Measurements from ENCODE around the gene ARFRP1. TPM values are rescaled to one million over a fixed set of nuclear protein-coding genes. Genes with fewer than 3 reads are reported as not detected.

Gene ARFRP1
- total and polyA plus RNA-seq, 2 of the 13 experiments (the other 11 are each of a cell fraction or from before 2014, with no cell fraction given): 32.0 to 51.1 TPM

DNA sequence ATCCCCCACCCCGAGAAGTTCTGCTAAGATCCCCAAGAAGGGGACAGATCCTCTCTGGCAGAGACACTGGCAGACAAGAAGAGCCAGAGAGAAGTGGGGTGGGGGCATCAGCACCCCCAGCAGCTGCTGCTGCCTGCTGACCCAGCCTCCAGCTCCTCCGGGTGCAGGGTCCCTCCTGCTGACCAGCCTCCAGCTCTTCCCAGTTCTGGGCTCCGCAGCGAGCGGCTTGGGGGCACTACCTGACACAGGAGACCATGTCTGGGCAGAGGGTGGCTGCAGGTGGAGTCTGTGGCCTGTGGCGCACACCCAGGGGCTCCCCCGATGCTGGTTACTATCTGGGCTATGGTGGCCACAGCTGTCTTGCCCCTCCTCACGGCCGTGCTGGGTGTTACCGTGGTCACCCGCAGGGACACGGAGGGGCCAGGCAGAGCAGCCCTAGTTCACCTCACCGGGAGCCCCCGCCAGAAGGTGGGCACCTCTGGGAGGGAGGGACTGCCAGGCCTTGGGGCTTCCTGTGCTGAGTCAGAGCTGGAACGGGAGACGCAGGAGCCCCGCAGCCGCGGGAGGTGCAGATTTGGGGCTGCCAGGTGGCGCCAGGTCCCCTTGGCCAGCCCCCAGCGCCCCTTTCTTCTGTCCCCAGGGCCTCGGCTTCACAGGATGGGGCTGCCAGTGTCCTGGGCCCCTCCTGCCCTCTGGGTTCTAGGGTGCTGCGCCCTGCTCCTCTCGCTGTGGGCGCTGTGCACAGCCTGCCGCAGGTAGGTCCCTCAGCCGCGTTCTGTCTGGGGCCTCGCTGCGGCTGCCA is 29.3 kb upstream of the ARFRP1 start (continued):
- TF ChIP-seq ZNF550 (CRISPR knock-in tag; IDR thresholded peaks at IDR 0.05; ENCODE audit: borderline replicate concordance): no peak
- peak; percentile 48; the same call in 1 of the 2 replicates for TF ChIP-seq SNAI1 (CRISPR knock-in tag; IDR thresholded peaks at IDR 0.05; ENCODE audit: borderline replicate concordance)
- TF ChIP-seq RXRB (CRISPR knock-in tag; IDR thresholded peaks at IDR 0.05; ENCODE audit: borderline replicate concordance): no peak
- TF ChIP-seq ZNF781 (CRISPR knock-in tag; IDR thresholded peaks at IDR 0.05; ENCODE audit: borderline replicate concordance, not compliant biosample characterization): no peak
- no peak for TF ChIP-seq TOE1 (CRISPR knock-in tag; IDR thresholded peaks at IDR 0.05)
- TF ChIP-seq ZNF746 (CRISPR knock-in tag; IDR thresholded peaks at IDR 0.05): no peak
- TF ChIP-seq, protein P1, sequence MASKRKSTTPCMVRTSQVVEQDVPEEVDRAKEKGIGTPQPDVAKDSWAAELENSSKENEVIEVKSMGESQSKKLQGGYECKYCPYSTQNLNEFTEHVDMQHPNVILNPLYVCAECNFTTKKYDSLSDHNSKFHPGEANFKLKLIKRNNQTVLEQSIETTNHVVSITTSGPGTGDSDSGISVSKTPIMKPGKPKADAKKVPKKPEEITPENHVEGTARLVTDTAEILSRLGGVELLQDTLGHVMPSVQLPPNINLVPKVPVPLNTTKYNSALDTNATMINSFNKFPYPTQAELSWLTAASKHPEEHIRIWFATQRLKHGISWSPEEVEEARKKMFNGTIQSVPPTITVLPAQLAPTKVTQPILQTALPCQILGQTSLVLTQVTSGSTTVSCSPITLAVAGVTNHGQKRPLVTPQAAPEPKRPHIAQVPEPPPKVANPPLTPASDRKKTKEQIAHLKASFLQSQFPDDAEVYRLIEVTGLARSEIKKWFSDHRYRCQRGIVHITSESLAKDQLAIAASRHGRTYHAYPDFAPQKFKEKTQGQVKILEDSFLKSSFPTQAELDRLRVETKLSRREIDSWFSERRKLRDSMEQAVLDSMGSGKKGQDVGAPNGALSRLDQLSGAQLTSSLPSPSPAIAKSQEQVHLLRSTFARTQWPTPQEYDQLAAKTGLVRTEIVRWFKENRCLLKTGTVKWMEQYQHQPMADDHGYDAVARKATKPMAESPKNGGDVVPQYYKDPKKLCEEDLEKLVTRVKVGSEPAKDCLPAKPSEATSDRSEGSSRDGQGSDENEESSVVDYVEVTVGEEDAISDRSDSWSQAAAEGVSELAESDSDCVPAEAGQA (IDR thresholded peaks at IDR 0.05; ENCODE audit: low read depth): no peak; the same call in 1 of the 2 replicates
- TF ChIP-seq, protein P1 (CRISPR knock-in tag; IDR thresholded peaks at IDR 0.05; ENCODE audit: borderline replicate concordance): no peak
- TF ChIP-seq, protein P2, sequence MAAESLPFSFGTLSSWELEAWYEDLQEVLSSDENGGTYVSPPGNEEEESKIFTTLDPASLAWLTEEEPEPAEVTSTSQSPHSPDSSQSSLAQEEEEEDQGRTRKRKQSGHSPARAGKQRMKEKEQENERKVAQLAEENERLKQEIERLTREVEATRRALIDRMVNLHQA (CRISPR knock-in tag; IDR thresholded peaks at IDR 0.05): no peak
- TF ChIP-seq ZNF570 (CRISPR knock-in tag; IDR thresholded peaks at IDR 0.05; ENCODE audit: borderline replicate concordance): 0 out of 2 replicates have a peak, but pooled peaks have one; percentile 46
- no peak for TF ChIP-seq ZNF383 (CRISPR knock-in tag; IDR thresholded peaks at IDR 0.05; ENCODE audit: borderline replicate concordance)
- TF ChIP-seq, protein P3, sequence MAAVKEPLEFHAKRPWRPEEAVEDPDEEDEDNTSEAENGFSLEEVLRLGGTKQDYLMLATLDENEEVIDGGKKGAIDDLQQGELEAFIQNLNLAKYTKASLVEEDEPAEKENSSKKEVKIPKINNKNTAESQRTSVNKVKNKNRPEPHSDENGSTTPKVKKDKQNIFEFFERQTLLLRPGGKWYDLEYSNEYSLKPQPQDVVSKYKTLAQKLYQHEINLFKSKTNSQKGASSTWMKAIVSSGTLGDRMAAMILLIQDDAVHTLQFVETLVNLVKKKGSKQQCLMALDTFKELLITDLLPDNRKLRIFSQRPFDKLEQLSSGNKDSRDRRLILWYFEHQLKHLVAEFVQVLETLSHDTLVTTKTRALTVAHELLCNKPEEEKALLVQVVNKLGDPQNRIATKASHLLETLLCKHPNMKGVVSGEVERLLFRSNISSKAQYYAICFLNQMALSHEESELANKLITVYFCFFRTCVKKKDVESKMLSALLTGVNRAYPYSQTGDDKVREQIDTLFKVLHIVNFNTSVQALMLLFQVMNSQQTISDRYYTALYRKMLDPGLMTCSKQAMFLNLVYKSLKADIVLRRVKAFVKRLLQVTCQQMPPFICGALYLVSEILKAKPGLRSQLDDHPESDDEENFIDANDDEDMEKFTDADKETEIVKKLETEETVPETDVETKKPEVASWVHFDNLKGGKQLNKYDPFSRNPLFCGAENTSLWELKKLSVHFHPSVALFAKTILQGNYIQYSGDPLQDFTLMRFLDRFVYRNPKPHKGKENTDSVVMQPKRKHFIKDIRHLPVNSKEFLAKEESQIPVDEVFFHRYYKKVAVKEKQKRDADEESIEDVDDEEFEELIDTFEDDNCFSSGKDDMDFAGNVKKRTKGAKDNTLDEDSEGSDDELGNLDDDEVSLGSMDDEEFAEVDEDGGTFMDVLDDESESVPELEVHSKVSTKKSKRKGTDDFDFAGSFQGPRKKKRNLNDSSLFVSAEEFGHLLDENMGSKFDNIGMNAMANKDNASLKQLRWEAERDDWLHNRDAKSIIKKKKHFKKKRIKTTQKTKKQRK (IDR thresholded peaks at IDR 0.05; ENCODE audit: low read length): no peak
- no peak for TF ChIP-seq ZNF737 (CRISPR knock-in tag; IDR thresholded peaks at IDR 0.05; ENCODE audit: borderline replicate concordance)
- TF ChIP-seq, protein P4, sequence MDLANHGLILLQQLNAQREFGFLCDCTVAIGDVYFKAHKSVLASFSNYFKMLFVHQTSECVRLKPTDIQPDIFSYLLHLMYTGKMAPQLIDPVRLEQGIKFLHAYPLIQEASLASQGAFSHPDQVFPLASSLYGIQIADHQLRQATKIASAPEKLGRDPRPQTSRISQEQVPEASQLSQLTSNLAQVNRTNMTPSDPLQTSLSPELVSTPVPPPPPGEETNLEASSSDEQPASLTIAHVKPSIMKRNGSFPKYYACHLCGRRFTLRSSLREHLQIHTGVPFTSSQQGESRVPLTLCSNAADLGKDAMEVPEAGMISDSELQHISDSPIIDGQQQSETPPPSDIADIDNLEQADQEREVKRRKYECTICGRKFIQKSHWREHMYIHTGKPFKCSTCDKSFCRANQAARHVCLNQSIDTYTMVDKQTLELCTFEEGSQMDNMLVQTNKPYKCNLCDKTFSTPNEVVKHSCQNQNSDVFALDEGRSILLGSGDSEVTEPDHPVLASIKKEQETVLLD (CRISPR knock-in tag; IDR thresholded peaks at IDR 0.05; ENCODE audit: low read depth): no peak
- TF ChIP-seq ZNF143 (CRISPR knock-in tag; IDR thresholded peaks at IDR 0.05): no peak
- no peak; the same call in 1 of the 2 replicates for TF ChIP-seq ZBTB38 (CRISPR knock-in tag; IDR thresholded peaks at IDR 0.05)
